Suprapubic skin (tissue), 4 donors: ENCODE measurements around the gene VTA1. TPM values are rescaled to one million over a fixed set of nuclear protein-coding genes. Genes with fewer than 3 reads are reported as not detected.

Source experiments
- DNase-seq, 2 donors: peaks; one replicate each; pipeline ENCODE4 v3.0.0-alpha.2; 2019; ENCODE audit warnings: low spot score in 2 of 2
- H3K27ac ChIP-seq: fragments of 200-600 bp; sonication (generic); one replicate; pipeline ENCODE4 v1.5.1; 2019
- H3K27me3 ChIP-seq: fragments of 200-600 bp; sonication (generic); one replicate; pipeline ENCODE4 v1.5.1; 2019
- H3K36me3 ChIP-seq: fragments of 200-600 bp; sonication (generic); one replicate; pipeline ENCODE4 v1.5.1; 2019
- H3K4me1 ChIP-seq: fragments of 200-600 bp; sonication (generic); one replicate; pipeline ENCODE4 v1.5.1; 2019
- H3K4me3 ChIP-seq: fragments of 200-600 bp; sonication (generic); one replicate; pipeline ENCODE4 v1.5.1; 2019; ENCODE audit warnings: mild to moderate bottlenecking
- H3K9me3 ChIP-seq: fragments of 200-600 bp; sonication (generic); one replicate; pipeline ENCODE4 v1.5.1; 2019
- EP300 ChIP-seq: sonication (generic); formaldehyde crosslinking; IDR thresholded peaks from one replicate; pipeline ENCODE4 v1.6.1; 2017; ENCODE audit warnings: antibody characterized with exemption
- POLR2A ChIP-seq, 2 donors: fragments of 450-650 bp; IDR thresholded peaks; one replicate each; pipeline ENCODE4 v1.6.1; 2017; ENCODE audit warnings: antibody characterized with exemption in 2 of 2, mild to moderate bottlenecking in 2 of 2, moderate library complexity in 2 of 2
- POLR2AphosphoS5 ChIP-seq, 3 donors: sonication (generic); formaldehyde crosslinking; IDR thresholded peaks; one replicate each; pipeline ENCODE4 v1.6.1; 2017; ENCODE audit warnings: antibody characterized with exemption in 3 of 3
- WGBS: methylation state at CpG from one replicate; pipeline ENCODE4 v1.1.5; 2018; 5-methylcytosine and 5-hydroxymethylcytosine counted together
- total RNA-seq, 4 donors: library from RNA; depleted of rRNA; stranded (reverse); fragments of >200 nt; gene quantifications; one replicate each; pipeline ENCODE4 v1.1.0, GENCODE V29; 2016
- TF ChIP-seq, protein P1 (sequence below), 2 donors: fragments of 200-600 bp in 1 of 2; fragments of 450-650 bp in 1 of 2; sonication (generic) in 1 of 2; IDR thresholded peaks; one replicate each; pipeline ENCODE4 v1.5.1; 2016 to 2019; ENCODE audit warnings: antibody characterized with exemption in 2 of 2, mild to moderate bottlenecking in 1 of 2, moderate library complexity in 1 of 2

Gene VTA1
- total RNA-seq, 4 donors from 2014 or later = 35.5 to 58.1 (median 40.5) TPM

DNA sequence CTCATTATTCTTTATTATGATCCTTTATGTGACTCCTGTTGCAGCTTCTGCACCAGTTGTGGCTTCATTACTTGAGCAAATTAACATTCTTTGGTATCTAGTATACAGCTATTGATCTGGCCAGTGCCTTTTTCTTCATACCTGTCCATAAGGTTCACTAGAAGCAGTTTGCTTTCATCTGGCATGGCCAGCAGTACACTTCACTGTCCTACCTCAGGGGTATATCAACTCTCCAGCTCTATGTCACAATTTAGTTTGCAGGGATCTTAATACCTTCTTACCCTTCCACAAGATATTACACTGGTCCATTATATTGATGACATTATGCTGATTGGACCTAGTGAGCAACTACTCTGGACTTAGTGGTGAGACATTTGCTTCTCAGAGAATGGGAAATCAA lies 46.6 kb downstream of the VTA1 start:
- no peak overlapping the region for H3K4me3 ChIP-seq
- peaks cover 8% of the 10 kb centered on the region for H3K36me3 ChIP-seq
- no peaks in the 10 kb centered on the region for H3K27me3 ChIP-seq
- DNase-seq = no peak
- TF ChIP-seq POLR2A (IDR thresholded peaks at IDR 0.05) = no peak
- TF ChIP-seq POLR2AphosphoS5 (IDR thresholded peaks at IDR 0.05) = no peak
- TF ChIP-seq EP300 = no peak
- TF ChIP-seq, protein P1, sequence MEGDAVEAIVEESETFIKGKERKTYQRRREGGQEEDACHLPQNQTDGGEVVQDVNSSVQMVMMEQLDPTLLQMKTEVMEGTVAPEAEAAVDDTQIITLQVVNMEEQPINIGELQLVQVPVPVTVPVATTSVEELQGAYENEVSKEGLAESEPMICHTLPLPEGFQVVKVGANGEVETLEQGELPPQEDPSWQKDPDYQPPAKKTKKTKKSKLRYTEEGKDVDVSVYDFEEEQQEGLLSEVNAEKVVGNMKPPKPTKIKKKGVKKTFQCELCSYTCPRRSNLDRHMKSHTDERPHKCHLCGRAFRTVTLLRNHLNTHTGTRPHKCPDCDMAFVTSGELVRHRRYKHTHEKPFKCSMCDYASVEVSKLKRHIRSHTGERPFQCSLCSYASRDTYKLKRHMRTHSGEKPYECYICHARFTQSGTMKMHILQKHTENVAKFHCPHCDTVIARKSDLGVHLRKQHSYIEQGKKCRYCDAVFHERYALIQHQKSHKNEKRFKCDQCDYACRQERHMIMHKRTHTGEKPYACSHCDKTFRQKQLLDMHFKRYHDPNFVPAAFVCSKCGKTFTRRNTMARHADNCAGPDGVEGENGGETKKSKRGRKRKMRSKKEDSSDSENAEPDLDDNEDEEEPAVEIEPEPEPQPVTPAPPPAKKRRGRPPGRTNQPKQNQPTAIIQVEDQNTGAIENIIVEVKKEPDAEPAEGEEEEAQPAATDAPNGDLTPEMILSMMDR (IDR thresholded peaks at IDR 0.05) = no peak
- H3K4me1 ChIP-seq = no peaks in the 10 kb centered on the region
- H3K27ac ChIP-seq = no peak overlapping the region
- no peaks in the 10 kb centered on the region for H3K9me3 ChIP-seq

DNA sequence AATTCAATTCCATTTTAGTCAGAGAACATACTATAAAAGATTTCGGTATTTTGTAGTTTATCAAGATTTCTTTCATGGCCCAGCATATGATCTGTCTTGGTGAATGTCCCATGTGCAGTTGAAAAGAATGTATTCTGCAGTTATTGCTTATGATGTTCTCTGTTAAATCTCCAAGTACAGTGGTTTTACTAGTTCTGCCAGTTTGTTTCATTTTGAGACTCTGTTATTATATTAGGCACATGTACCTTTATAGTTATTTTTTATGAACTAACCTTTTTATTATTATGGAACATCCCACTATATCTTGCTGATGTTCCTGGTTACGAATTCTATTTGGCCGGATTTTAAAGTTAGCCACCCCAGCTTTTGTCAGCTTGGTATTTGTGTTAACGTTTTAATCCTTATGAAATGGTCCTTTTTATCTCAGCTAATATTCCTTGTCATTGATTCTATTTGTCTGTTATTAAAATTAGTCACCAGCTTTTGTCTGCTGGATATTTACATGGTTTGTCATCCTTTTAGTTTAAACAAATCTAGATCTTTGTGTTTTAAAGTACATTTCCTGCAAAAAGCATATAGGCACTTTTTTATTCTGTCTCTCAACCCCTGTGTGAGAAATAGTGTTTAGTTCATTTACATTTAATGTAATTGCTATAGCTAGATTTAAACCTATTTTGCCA lies 48.9 kb downstream of the VTA1 start:
- Histone ChIP-seq H3K9me3 (no peaks in the 10 kb centered on the region), H3K36me3 (peaks cover 13% of the 10 kb centered on the region), H3K27ac (no peak overlapping the region), H3K4me3 (no peak overlapping the region), H3K27me3 (no peaks in the 10 kb centered on the region), H3K4me1 (no peaks in the 10 kb centered on the region)
- TF ChIP-seq EP300 = no peak
- WGBS = 88% methylated on average over 4 of the region's 4 CpGs
- DNase-seq = no peak

DNA sequence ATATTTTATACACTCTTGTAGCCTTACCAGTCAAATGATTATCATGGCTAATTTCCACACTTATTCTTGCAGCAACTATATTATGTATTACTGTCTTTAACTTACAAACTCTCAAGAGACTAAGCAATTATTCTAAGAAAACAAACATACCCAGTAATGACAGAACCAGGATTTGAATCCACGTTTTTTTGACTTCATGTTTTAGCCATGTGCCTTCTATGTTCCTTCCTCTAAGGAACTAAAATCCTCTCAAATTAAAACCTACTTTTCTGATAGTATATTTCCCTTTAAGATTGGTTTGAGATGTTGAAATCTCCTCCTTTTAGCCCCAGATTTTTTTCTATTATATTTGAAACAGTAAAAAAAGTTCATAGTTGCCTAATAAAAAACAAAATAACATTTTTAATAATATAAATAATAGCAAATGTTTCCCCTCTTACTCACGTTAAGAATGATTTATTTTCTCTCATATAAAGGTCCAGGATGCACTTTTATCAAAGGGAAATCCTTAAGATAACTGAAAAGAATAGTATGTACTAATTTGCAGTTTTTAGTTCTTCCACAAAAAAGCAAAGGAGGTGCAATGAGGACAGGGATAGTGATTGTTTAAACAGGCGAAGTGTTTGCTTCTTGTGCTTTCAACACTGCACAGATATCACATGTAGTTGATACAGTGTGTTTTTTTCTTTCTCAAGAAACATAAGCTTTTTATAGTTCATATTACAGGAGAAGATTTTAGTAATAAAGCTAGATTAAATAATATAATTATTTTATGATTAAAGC lies 54.0 kb downstream of the VTA1 start:
- no peak for TF ChIP-seq POLR2AphosphoS5 (IDR thresholded peaks at IDR 0.05)
- TF ChIP-seq, protein P1 (IDR thresholded peaks at IDR 0.05) = no peak
- TF ChIP-seq POLR2A (IDR thresholded peaks at IDR 0.05) = no peak
- no peak for TF ChIP-seq EP300

DNA sequence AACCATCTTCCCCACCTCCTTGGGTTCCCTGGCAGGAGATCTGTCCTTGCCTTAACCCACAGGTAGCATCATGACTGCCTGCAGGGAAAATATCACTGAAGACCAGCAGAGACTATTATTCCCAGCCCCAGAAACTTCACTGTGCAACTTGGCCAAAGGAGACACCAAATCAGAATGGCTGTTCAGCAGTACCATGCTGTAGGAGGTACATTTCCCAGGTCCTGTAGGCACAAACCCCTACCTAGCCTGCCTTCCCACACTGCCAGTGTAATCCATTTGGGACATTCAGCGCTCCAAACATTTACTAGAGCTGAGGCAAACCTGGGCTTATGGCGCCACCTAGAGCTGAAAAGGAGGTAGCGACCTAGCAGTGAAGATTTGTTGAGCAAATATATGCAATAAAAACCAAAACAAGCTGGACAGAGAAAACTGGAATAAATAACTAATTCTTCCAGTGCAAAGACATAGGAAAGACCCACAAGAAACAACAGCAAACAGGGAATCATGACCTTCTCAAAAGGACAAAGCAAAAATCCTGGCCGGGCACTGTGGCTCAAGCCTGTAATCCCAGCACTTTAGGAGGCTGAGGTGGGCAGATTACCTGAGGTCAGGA lies 60.3 kb downstream of the VTA1 start:
- peaks cover 41% of the 10 kb centered on the region for H3K36me3 ChIP-seq
- TF ChIP-seq, protein P1 (IDR thresholded peaks at IDR 0.05) = peak; percentile 13 to 41
- no peak for TF ChIP-seq POLR2A (IDR thresholded peaks at IDR 0.05)
- no peak for TF ChIP-seq POLR2AphosphoS5 (IDR thresholded peaks at IDR 0.05)
- no peak for TF ChIP-seq EP300
- no peak overlapping the region for H3K4me3 ChIP-seq
- H3K9me3 ChIP-seq = no peaks in the 10 kb centered on the region
- H3K27ac ChIP-seq = no peak overlapping the region
- 82% methylated on average over 4 of the region's 4 CpGs for WGBS
- no peaks in the 10 kb centered on the region for H3K27me3 ChIP-seq
- no peaks in the 10 kb centered on the region for H3K4me1 ChIP-seq
- no peak for DNase-seq

More for the DNA sequence above, 54.0 kb downstream of the VTA1 start:
- no peaks in the 10 kb centered on the region for H3K4me1 ChIP-seq
- no peak for DNase-seq
- 75% methylated on average over 3 of the region's 3 CpGs for WGBS
- no peaks in the 10 kb centered on the region for H3K9me3 ChIP-seq
- H3K27ac ChIP-seq = no peak overlapping the region
- H3K4me3 ChIP-seq = no peak overlapping the region
- no peaks in the 10 kb centered on the region for H3K27me3 ChIP-seq
- H3K36me3 ChIP-seq = peaks cover 44% of the 10 kb centered on the region

DNA sequence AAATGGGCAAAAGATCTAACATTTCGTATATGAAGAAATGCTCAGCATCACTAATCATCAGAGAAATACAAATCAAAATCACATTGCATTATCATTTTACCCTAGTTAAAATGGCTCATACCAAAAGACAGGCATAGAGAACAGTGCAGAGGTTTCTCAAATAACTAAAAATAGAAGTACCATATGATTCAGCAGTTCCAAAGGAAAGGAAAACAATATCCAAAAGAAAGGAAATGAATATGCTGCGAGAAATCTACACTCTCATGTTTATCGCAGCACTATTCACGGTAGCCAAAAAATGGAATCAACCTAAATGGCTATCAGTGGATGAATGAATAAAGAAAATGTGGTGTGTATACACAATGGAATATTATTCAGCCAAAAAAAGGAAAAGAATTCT lies 63.5 kb downstream of the VTA1 start:
- H3K4me3 ChIP-seq = no peak overlapping the region
- H3K27ac ChIP-seq = no peak overlapping the region
- WGBS = 88% methylated on average over 4 of the region's 4 CpGs
- peaks cover 40% of the 10 kb centered on the region for H3K36me3 ChIP-seq
- peaks cover 6% of the 10 kb centered on the region for H3K9me3 ChIP-seq
- TF ChIP-seq EP300 (no peak), POLR2AphosphoS5 (IDR thresholded peaks at IDR 0.05) (no peak), POLR2A (IDR thresholded peaks at IDR 0.05) (no peak)
- TF ChIP-seq, protein P1 (IDR thresholded peaks at IDR 0.05) = no peak
- no peak for DNase-seq
- H3K4me1 ChIP-seq = no peaks in the 10 kb centered on the region
- no peaks in the 10 kb centered on the region for H3K27me3 ChIP-seq
